K562 (cell line): ENCODE data around the gene CHRNA3. TPM values are rescaled to one million over a fixed set of nuclear protein-coding genes. Genes with fewer than 3 reads are reported as not detected.

Source experiments
- ATAC-seq: fragments of 200-7000 bp; cut with Tn5 transposase; 3 replicates; pipeline ENCODE4 v1.9.1; 2020; ENCODE audit warnings: moderate library complexity
- BruUV-seq: library from RNA; stranded (reverse); fragments of 400-500 nt; replicated peaks from 2 replicates; lab custom pipeline; 2021; lab: Mats Ljungman, UMichigan
- CTCF ChIA-PET: fragments of 300-600 bp; formaldehyde crosslinking; extraction: SDS; loops from one replicate; lab custom pipeline; 2021; ENCODE audit warnings: low intra/inter-chr PET ratio; lab: Yijun Ruan, JAX
- POLR2A ChIA-PET: fragments of 300-600, 350-650 bp; sonication (Branson Sonifier 250); formaldehyde crosslinking; extraction: SDS; loops from one replicate; lab custom pipeline; 2021; ENCODE audit warnings: antibody characterized with exemption, inconsistent platforms; lab: Yijun Ruan, JAX
- DNase-seq, 4 experiments: peaks; one replicate each; pipeline versions ENCODE4 v3.0.0 to v3.0.0-alpha.2; 2011 to 2018; ENCODE audit warnings: low spot score in 3 of 4, mixed read lengths in 3 of 4; ENCODE audit errors: extremely low read depth in 1 of 4
- FAIRE-seq: peaks from 2 replicates; lab custom pipeline; 2011; peaks lifted over from hg19 to GRCh38; lab: Jason Lieb, UNC
- H2AFZ ChIP-seq: 2 replicates; pipeline ENCODE4 v1.6.0; 2011; ENCODE audit warnings: low read depth, low read length, control low read depth, inconsistent platforms
- H3K27ac ChIP-seq: fragments of 200-600 bp; 3 replicates; pipeline ENCODE4 v1.8.0; 2011; ENCODE audit warnings: low read depth, mild to moderate bottlenecking, control low read depth, inconsistent platforms, low read length, moderate library complexity, mixed read lengths; ENCODE audit errors: extremely low read depth
- H3K27me3 ChIP-seq, 2 experiments: fragments of 300-600 bp in 1 of 2; 2 replicates in 1 of 2; 3 replicates in 1 of 2; pipeline versions ENCODE4 v1.6.0 to v1.8.0; 2011; ENCODE audit warnings: inconsistent platforms in 2 of 2, low read length in 2 of 2, mild to moderate bottlenecking in 1 of 2, mixed read lengths in 1 of 2, moderate library complexity in 1 of 2; ENCODE audit not compliant: control insufficient read depth in 2 of 2, insufficient read depth in 2 of 2
- H3K36me3 ChIP-seq: fragments of 300-600 bp; 3 replicates; pipeline ENCODE4 v1.8.0; 2011; ENCODE audit warnings: mild to moderate bottlenecking, low read length, inconsistent platforms; ENCODE audit not compliant: control insufficient read depth, insufficient read depth
- H3K4me1 ChIP-seq, 2 experiments: fragments of 200-600 bp in 1 of 2; replicated peaks in 1 of 2; 2 replicates in 1 of 2; 3 replicates in 1 of 2; pipeline versions ENCODE4 v1.5.1 to v1.8.0; 2011; ENCODE audit warnings: inconsistent platforms in 2 of 2, low read length in 2 of 2, mild to moderate bottlenecking in 1 of 2, mixed read lengths in 1 of 2, moderate library complexity in 1 of 2; ENCODE audit not compliant: control insufficient read depth in 2 of 2, insufficient read depth in 2 of 2
- H3K4me2 ChIP-seq: 2 replicates; pipeline ENCODE4 v1.6.1; 2011; ENCODE audit warnings: low read length, control low read depth, inconsistent platforms, mixed read lengths; ENCODE audit not compliant: insufficient read depth
- H3K4me3 ChIP-seq: fragments of 200-600 bp; sonication (generic), shearing (Covaris generic); 2 replicates; pipeline ENCODE4 v1.5.1; 2016; ENCODE audit warnings: control low read depth, inconsistent platforms
- H3K79me2 ChIP-seq: fragments of 200-600 bp; 3 replicates; pipeline ENCODE4 v1.8.0; 2011; ENCODE audit warnings: low read length, inconsistent platforms; ENCODE audit not compliant: control insufficient read depth, insufficient read depth
- H3K9ac ChIP-seq, 2 experiments: 2 replicates each; pipeline versions ENCODE4 v1.6.0 to v1.6.1; 2011; ENCODE audit warnings: low read depth in 2 of 2, low read length in 2 of 2, control low read depth in 1 of 2, inconsistent platforms in 1 of 2, mild to moderate bottlenecking in 1 of 2, mixed read lengths in 1 of 2; ENCODE audit not compliant: insufficient read depth in 1 of 2
- H3K9me1 ChIP-seq: one replicate; pipeline ENCODE4 v1.6.0; 2011; ENCODE audit warnings: inconsistent platforms, mild to moderate bottlenecking, low read length, moderate library complexity; ENCODE audit not compliant: control insufficient read depth, insufficient read depth
- H3K9me3 ChIP-seq: replicated peaks from 2 replicates; pipeline ENCODE4 v1.5.1; 2011; ENCODE audit warnings: low read depth, low read length, inconsistent platforms; ENCODE audit not compliant: control insufficient read depth, insufficient read depth
- H4K20me1 ChIP-seq: replicated peaks from 2 replicates; pipeline ENCODE4 v1.6.1; 2011; ENCODE audit warnings: low read length, inconsistent platforms, mixed read lengths; ENCODE audit not compliant: control insufficient read depth, insufficient read depth
- FOXA1 ChIP-seq: fragments of 450-650 bp; IDR thresholded peaks from 2 replicates; pipeline ENCODE4 v1.6.1; 2016; ENCODE audit warnings: mild to moderate bottlenecking, borderline replicate concordance
- HDGF ChIP-seq: fragments of 450-650 bp; IDR thresholded peaks from 2 replicates; pipeline ENCODE4 v1.6.1; 2016
- HMG20A ChIP-seq: fragments of 450-650 bp; formaldehyde crosslinking; conservative IDR thresholded peaks from 2 replicates; pipeline ENCODE4 v1.4.0; 2020; ENCODE audit warnings: mild to moderate bottlenecking, mixed read lengths
- HNRNPLL ChIP-seq: fragments of 200-400 bp; formaldehyde crosslinking; IDR thresholded peaks from 2 replicates; pipeline ENCODE4 v1.6.1; 2017; ENCODE audit warnings: low read length, low read depth, mild to moderate bottlenecking; ENCODE audit not compliant: poor library complexity, severe bottlenecking
- MYC ChIP-seq, 2 experiments: fragments of 250-450 bp in 1 of 2; sonication (Bioruptor Pico) in 1 of 2; IDR thresholded peaks; 2 replicates each; pipeline versions ENCODE4 v1.5.1 to v1.6.1; 2012 to 2021; ENCODE audit warnings: low read depth in 2 of 2, borderline replicate concordance in 1 of 2, improper control_type of control experiment in 1 of 2, low read length in 1 of 2, mild to moderate bottlenecking in 1 of 2, moderate library complexity in 1 of 2
- RBM17 ChIP-seq: fragments of 200-400 bp; formaldehyde crosslinking; IDR thresholded peaks from 2 replicates; pipeline ENCODE4 v1.6.1; 2017; ENCODE audit warnings: low read depth, mild to moderate bottlenecking, low read length, borderline replicate concordance
- RBM34 ChIP-seq: fragments of 200-400 bp; formaldehyde crosslinking; IDR thresholded peaks from 2 replicates; pipeline ENCODE4 v1.6.1; 2018; ENCODE audit warnings: low read length, borderline replicate concordance; ENCODE audit not compliant: insufficient read depth
- RBM39 ChIP-seq: fragments of 200-400 bp; formaldehyde crosslinking; optimal IDR thresholded peaks from 2 replicates; pipeline ENCODE3; 2018; ENCODE audit warnings: low read depth, low read length
- SIN3B ChIP-seq: fragments of 450-650 bp; IDR thresholded peaks from 2 replicates; pipeline ENCODE4 v1.6.1; 2017; ENCODE audit warnings: low read depth, mild to moderate bottlenecking, moderate library complexity
- SMC3 ChIP-seq: conservative IDR thresholded peaks from 2 replicates; pipeline ENCODE4 v1.6.1; 2011; ENCODE audit warnings: low read depth, low read length, improper control_type of control experiment; ENCODE audit not compliant: insufficient read depth
- TEAD1 ChIP-seq, 2 experiments: fragments of 450-650 bp in 1 of 2; sonication (generic) in 1 of 2; formaldehyde crosslinking; IDR thresholded peaks; 2 replicates each; pipeline versions ENCODE4 v1.4.0 to v1.8.0; 2020 to 2022; ENCODE audit warnings: mild to moderate bottlenecking in 2 of 2, missing genetic modification reagents in 1 of 2
- TEAD4 ChIP-seq, 2 experiments: sonication (generic) in 1 of 2; formaldehyde crosslinking in 1 of 2; IDR thresholded peaks; 2 replicates each; pipeline versions ENCODE4 v1.6.1 to v1.8.0; 2012 to 2022; ENCODE audit warnings: borderline replicate concordance in 1 of 2, inconsistent platforms in 1 of 2, low read length in 1 of 2, mild to moderate bottlenecking in 1 of 2, missing genetic modification reagents in 1 of 2
- ZNF174 ChIP-seq: fragments of 250-450 bp; sonication (Bioruptor Pico); IDR thresholded peaks from 2 replicates; pipeline ENCODE4 v1.4.0; 2020; ENCODE audit warnings: mild to moderate bottlenecking
- ZNF764 ChIP-seq: fragments of 250-450 bp; sonication (Bioruptor Pico); IDR thresholded peaks from 2 replicates; pipeline ENCODE4 v1.4.0; 2020; ENCODE audit warnings: low read depth, mild to moderate bottlenecking, moderate library complexity
- WGBS: fragments of 100-300 bp; shearing (Covaris generic); methylation state at CpG from one replicate; pipeline ENCODE4 v1.1.6; 2016; ENCODE audit warnings: low coverage, mixed read lengths; ENCODE audit not compliant: insufficient coverage; ENCODE audit errors: missing lambda C conversion rate; 5-methylcytosine and 5-hydroxymethylcytosine counted together
- in situ Hi-C: fragments of 300-500 bp; cut with MboI; formaldehyde crosslinking; loops from 4 replicates; pipeline ENCODE4 v1.15.0; 2018; ENCODE audit warnings: inconsistent platforms, mixed read lengths
- intact Hi-C: fragments of 100-400 bp; cut with micrococcal nuclease; formaldehyde crosslinking; loops from 2 replicates; pipeline ENCODE4 v1.14.2; 2022
- polyA plus RNA-seq, 8 experiments: library from polyadenylated mRNA; depleted of rRNA in 4 of 8; stranded (reverse) in 5 of 8; unstranded in 3 of 8; fragments of >200 nt; fragmentation: Nextera tagmentation in 2 of 8; fragmentation: Illumina TruSeq in 1 of 8; extraction: Ambion mirVana in 2 of 8; extraction: Trizol in 1 of 8; gene quantifications; 2 replicates each; pipeline versions ENCODE4 v1.2.1 to v1.2.3, GENCODE V29; 2011 to 2014; ENCODE audit warnings: inconsistent platforms in 1 of 8, missing spikeins in 1 of 8
- total RNA-seq, 7 experiments: library from RNA; depleted of rRNA in 6 of 7; stranded (reverse); fragments of >200 nt in 6 of 7; fragmentation: Illumina TruSeq in 2 of 7; extraction: Trizol in 2 of 7; gene quantifications; 2 replicates each; pipeline versions ENCODE4 v1.2.1 to v1.2.3, GENCODE V29; 2011 to 2021; ENCODE audit warnings: low replicate concordance in 1 of 7
- TF ChIP-seq, protein P1 (sequence below): fragments of 250-450 bp; sonication (Bioruptor Pico); IDR thresholded peaks from 2 replicates; pipeline ENCODE4 v1.4.0; 2020; ENCODE audit warnings: borderline replicate concordance
- TF ChIP-seq, protein P2 (sequence below): sonication (generic); formaldehyde crosslinking; IDR thresholded peaks from 2 replicates; pipeline ENCODE4 v1.8.1; 2023; ENCODE audit warnings: mild to moderate bottlenecking, missing genetic modification reagents
- TF ChIP-seq, protein P3 (sequence below): fragments of 450-650 bp; IDR thresholded peaks from 2 replicates; pipeline ENCODE4 v1.6.1; 2016; ENCODE audit warnings: low read depth, mild to moderate bottlenecking, moderate library complexity

CHRNA3 gene
- total and polyA plus RNA-seq, 9 of the 15 experiments (the other 6 are each of a cell fraction or from before 2014, with no cell fraction given): 0.01 TPM; not detected in 8

DNA sequence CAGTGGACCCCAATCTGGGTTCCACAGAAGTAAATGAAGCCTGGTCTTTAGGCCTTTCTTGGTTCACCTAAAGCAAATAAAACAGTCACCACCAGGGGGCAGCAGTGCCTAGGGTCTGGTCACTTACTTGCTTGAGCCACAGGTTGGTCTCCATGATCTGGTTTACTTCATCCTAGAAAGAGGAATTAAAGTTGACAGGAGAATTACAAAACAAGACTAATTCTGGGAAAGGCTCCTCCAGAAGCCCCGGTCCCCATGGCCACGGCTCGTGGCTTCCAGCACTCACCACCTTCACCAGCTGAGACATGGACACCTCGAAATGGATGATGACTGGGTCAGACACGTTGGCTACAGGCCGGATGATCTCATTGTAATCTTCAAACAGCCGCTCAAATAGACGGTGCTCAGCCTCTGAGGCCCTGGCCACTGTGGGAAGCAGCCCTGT is 2.3 kb downstream of the CHRNA3 start (continued):
- TF ChIP-seq SMC3 (peak; percentile 86), TEAD1 (CRISPR knock-in tag; IDR thresholded peaks at IDR 0.05) (0 out of 4 replicates have a peak, but pooled peaks of 1 of the 2 experiments have one; percentile 22)

DNA sequence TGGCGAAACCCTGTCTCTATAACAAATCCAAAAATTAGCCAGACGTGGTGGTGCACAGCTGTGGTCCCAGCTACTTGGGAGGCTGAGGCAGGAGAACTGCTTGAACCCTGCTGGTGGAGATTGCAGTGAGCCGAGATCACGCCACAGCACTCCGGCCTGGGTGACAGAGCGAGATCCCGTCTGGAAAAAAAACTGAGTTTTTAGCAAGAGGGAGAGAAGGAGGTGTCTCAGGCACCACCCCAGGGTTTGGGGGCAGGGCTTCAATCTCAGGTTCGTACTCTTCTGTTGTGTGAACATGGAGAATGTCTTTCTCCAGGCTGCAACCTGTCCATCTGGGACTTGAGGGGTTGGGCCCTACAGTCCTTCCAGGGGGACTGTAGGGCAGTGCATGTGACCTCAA is 2.7 kb downstream of the CHRNA3 start:
- FAIRE-seq (no peak), DNase-seq (no peak), ATAC-seq (peak; percentile 29; the same call in 2 of the 3 replicates)
- no TSS peak for BruUV-seq
- H3K9me1 ChIP-seq: no peaks in the 10 kb centered on the region
- H3K27ac ChIP-seq: no peak overlapping the region
- intact Hi-C loops (loop anchor here (1.0 to 5.0 kb wide), 2 partner anchors 91 to 311 kb away; no protein-coding TSS in a partner anchor), in situ Hi-C loops (loop anchor here (5.0 kb wide), 1 partner anchor 89 kb away; no protein-coding TSS in a partner anchor)
- ChIA-PET CTCF (interaction anchor here (0.7 to 2.0 kb wide), 5 partner anchors 20 to 133 kb away, joined by 3 to 11 read pairs (median 9); no protein-coding TSS in a partner anchor), POLR2A (no interaction called here)
- no peak overlapping the region for H2AFZ ChIP-seq
- H3K4me2 ChIP-seq: no peak overlapping the region
- H3K27me3 ChIP-seq: peaks cover 21 to 35% of the 10 kb centered on the region in 2 experiments; a peak in 4 of 5 replicates
- H3K4me3 ChIP-seq: no peak overlapping the region
- no peaks in the 10 kb centered on the region for H3K36me3 ChIP-seq
- H3K9ac ChIP-seq: no peak overlapping the region
- 28% methylated on average over 8 of the region's 8 CpGs for WGBS
- no peaks in the 10 kb centered on the region for H3K9me3 ChIP-seq
- no peaks in the 10 kb centered on the region for H3K79me2 ChIP-seq
- peaks cover 0 to 12% of the 10 kb centered on the region in 2 experiments; a peak in 1 of 5 replicates for H3K4me1 ChIP-seq
- no peaks in the 10 kb centered on the region; the same call in 1 of the 2 replicates for H4K20me1 ChIP-seq
- TF ChIP-seq ZNF174 (CRISPR knock-in tag): no peak
- TF ChIP-seq HDGF: no peak
- TF ChIP-seq TEAD4 (IDR thresholded peaks at IDR 0.05; ENCODE audit: low read length): no peak
- TF ChIP-seq TEAD4 (CRISPR knock-in tag; IDR thresholded peaks at IDR 0.05; ENCODE audit: borderline replicate concordance): no peak
- TF ChIP-seq RBM39: no peak
- TF ChIP-seq, protein P1, sequence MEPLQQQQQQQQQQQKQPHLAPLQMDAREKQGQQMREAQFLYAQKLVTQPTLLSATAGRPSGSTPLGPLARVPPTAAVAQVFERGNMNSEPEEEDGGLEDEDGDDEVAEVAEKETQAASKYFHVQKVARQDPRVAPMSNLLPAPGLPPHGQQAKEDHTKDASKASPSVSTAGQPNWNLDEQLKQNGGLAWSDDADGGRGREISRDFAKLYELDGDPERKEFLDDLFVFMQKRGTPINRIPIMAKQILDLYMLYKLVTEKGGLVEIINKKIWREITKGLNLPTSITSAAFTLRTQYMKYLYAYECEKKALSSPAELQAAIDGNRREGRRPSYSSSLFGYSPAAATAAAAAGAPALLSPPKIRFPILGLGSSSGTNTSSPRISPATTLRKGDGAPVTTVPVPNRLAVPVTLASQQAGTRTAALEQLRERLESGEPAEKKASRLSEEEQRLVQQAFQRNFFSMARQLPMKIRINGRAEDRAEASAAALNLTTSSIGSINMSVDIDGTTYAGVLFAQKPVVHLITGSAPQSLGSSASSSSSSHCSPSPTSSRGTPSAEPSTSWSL (CRISPR knock-in tag): no peak
- TF ChIP-seq MYC (IDR thresholded peaks at IDR 0.05; ENCODE audit: low read depth, low read length): no peak
- TF ChIP-seq MYC (CRISPR knock-in tag; IDR thresholded peaks at IDR 0.05; ENCODE audit: borderline replicate concordance, low read depth): no peak
- TF ChIP-seq, protein P2, sequence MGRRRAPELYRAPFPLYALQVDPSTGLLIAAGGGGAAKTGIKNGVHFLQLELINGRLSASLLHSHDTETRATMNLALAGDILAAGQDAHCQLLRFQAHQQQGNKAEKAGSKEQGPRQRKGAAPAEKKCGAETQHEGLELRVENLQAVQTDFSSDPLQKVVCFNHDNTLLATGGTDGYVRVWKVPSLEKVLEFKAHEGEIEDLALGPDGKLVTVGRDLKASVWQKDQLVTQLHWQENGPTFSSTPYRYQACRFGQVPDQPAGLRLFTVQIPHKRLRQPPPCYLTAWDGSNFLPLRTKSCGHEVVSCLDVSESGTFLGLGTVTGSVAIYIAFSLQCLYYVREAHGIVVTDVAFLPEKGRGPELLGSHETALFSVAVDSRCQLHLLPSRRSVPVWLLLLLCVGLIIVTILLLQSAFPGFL (CRISPR knock-in tag): no peak
- no peak for TF ChIP-seq HNRNPLL
- TF ChIP-seq, protein P3, sequence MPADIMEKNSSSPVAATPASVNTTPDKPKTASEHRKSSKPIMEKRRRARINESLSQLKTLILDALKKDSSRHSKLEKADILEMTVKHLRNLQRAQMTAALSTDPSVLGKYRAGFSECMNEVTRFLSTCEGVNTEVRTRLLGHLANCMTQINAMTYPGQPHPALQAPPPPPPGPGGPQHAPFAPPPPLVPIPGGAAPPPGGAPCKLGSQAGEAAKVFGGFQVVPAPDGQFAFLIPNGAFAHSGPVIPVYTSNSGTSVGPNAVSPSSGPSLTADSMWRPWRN: no peak
- TF ChIP-seq RBM17: no peak
- TF ChIP-seq FOXA1: no peak
- no peak for TF ChIP-seq ZNF764 (CRISPR knock-in tag)
- TF ChIP-seq SIN3B: no peak
- no peak for TF ChIP-seq HMG20A
- no peak for TF ChIP-seq RBM34
